Measurements from ENCODE around the gene PABPN1L. TPM values are rescaled to one million over a fixed set of nuclear protein-coding genes. Genes with fewer than 3 reads are reported as not detected.
A peak's percentile ranks its signal among the peaks of the same experiment; 100 is the strongest.

Gene PABPN1L
- total and polyA plus RNA-seq, 2 donors from 2014 or later, result not detected

GRCh38 chr16:88882358-88883030 lies 16.0 kb upstream of the PABPN1L start:
- Histone ChIP-seq H3K9ac (ENCODE audit: low read length in 3 of 3) (no peak overlapping the region), H3K4me3 (ENCODE audit: low read length in 3 of 3) (no peak overlapping the region), H3K27ac (ENCODE audit: low read depth in 2 of 2, low read length in 2 of 2) (no peak overlapping the region), H3K27me3 (ENCODE audit: control insufficient read depth, insufficient read depth, low read length) (no peaks in the 10 kb centered on the region), H3K9me3 (ENCODE audit: control insufficient read depth in 2 of 3, insufficient read depth in 1 of 3, low read length in 3 of 3) (no peaks in the 10 kb centered on the region), H3K36me3 (ENCODE audit: control insufficient read depth in 2 of 3, insufficient read depth in 3 of 3, low read length in 3 of 3) (no peaks in the 10 kb centered on the region), H3K4me1 (ENCODE audit: control insufficient read depth in 2 of 3, insufficient read depth in 2 of 3, low read depth in 1 of 3, low read length in 3 of 3) (peaks cover 0 to 6% (median 0%) of the 10 kb centered on the region in 3 donors)
- intact Hi-C loops (cut with DNase I), result no loop called here
- no peak for FAIRE-seq
- DNase-seq, result peak in 1 of 5 donors; percentile 72
- TF ChIP-seq CTCF (IDR thresholded peaks at IDR 0.05; ENCODE audit: borderline replicate concordance, extremely low read depth, insufficient read depth), result no peak

GRCh38 chr16:88881675-88882357 lies 15.4 kb upstream of the PABPN1L start:
- Histone ChIP-seq H3K9me3 (ENCODE audit: control insufficient read depth in 2 of 3, insufficient read depth in 1 of 3, low read length in 3 of 3) (no peaks in the 10 kb centered on the region), H3K4me1 (ENCODE audit: control insufficient read depth in 2 of 3, insufficient read depth in 2 of 3, low read depth in 1 of 3, low read length in 3 of 3) (peaks cover 0 to 6% (median 0%) of the 10 kb centered on the region in 3 donors), H3K4me3 (ENCODE audit: low read length in 3 of 3) (no peak overlapping the region), H3K27ac (ENCODE audit: low read depth in 2 of 2, low read length in 2 of 2) (no peak overlapping the region), H3K27me3 (ENCODE audit: control insufficient read depth, insufficient read depth, low read length) (no peaks in the 10 kb centered on the region), H3K36me3 (ENCODE audit: control insufficient read depth in 2 of 3, insufficient read depth in 3 of 3, low read length in 3 of 3) (no peaks in the 10 kb centered on the region), H3K9ac (ENCODE audit: low read length in 3 of 3) (no peak overlapping the region)
- no peak for TF ChIP-seq CTCF (IDR thresholded peaks at IDR 0.05; ENCODE audit: borderline replicate concordance, extremely low read depth, insufficient read depth)
- DNase-seq (no peak), FAIRE-seq (no peak)
- intact Hi-C loops (cut with DNase I), result no loop called here

- Histone ChIP-seq H3K4me1 (ENCODE audit: control insufficient read depth in 2 of 3, insufficient read depth in 2 of 3, low read depth in 1 of 3, low read length in 3 of 3) (peaks cover 0 to 2% (median 0%) of the 10 kb centered on the region in 3 donors), H3K9ac (ENCODE audit: low read length in 3 of 3) (no peak overlapping the region), H3K36me3 (ENCODE audit: control insufficient read depth in 2 of 3, insufficient read depth in 3 of 3, low read length in 3 of 3) (no peaks in the 10 kb centered on the region), H3K4me3 (ENCODE audit: low read length in 3 of 3) (no peak overlapping the region), H3K27ac (ENCODE audit: low read depth in 2 of 2, low read length in 2 of 2) (no peak overlapping the region), H3K27me3 (ENCODE audit: control insufficient read depth, insufficient read depth, low read length) (no peaks in the 10 kb centered on the region), H3K9me3 (ENCODE audit: control insufficient read depth in 2 of 3, insufficient read depth in 1 of 3, low read length in 3 of 3) (no peaks in the 10 kb centered on the region)
- FAIRE-seq (no peak), DNase-seq (peak in 3 of 5 donors; percentile 38 to 44 (median 44))
- no peak for TF ChIP-seq CTCF (IDR thresholded peaks at IDR 0.05; ENCODE audit: borderline replicate concordance, extremely low read depth, insufficient read depth)
- intact Hi-C loops (cut with DNase I), result no loop called here
Observed at GRCh38 chr16:88881007-88881615, 14.7 kb upstream of the PABPN1L start.
